AG09319 (cell line): ENCODE results near the gene EVC.

ENCODE experiments used
- DNase-seq: peaks from one replicate; pipeline ENCODE4 v3.0.0-alpha.2; 2010; ENCODE audit warnings: low read depth; ENCODE audit errors: extremely low read depth
- CTCF ChIP-seq: IDR thresholded peaks from 2 replicates; pipeline ENCODE4 v1.5.1; 2011; ENCODE audit warnings: low read depth, mild to moderate bottlenecking, inconsistent platforms, low read length, moderate library complexity

Gene EVC

GRCh38 chr4:5700459-5700858 lies 10.5 kb upstream of the EVC start:
- TF ChIP-seq CTCF: no peak

GRCh38 chr4:5701971-5702370 lies 9.0 kb upstream of the EVC start:
- TF ChIP-seq CTCF: no peak
- DNase-seq: no peak

More at GRCh38 chr4:5700459-5700858, 10.5 kb upstream of the EVC start:
- DNase-seq: no peak

- no peak for TF ChIP-seq CTCF
- DNase-seq: no peak
Measured at GRCh38 chr4:5703831-5704230, 7.2 kb upstream of the EVC start.

- no peak for DNase-seq
- TF ChIP-seq CTCF: no peak
Measured at GRCh38 chr4:5704276-5704675, 6.7 kb upstream of the EVC start.

- no peak for DNase-seq
- no peak for TF ChIP-seq CTCF
Measured at GRCh38 chr4:5705647-5706320, 5.2 kb upstream of the EVC start.

- no peak for DNase-seq
- no peak for TF ChIP-seq CTCF
Measured at GRCh38 chr4:5706486-5707290, 4.3 kb upstream of the EVC start.

GRCh38 chr4:5707366-5707765 lies 3.6 kb upstream of the EVC start:
- no peak for TF ChIP-seq CTCF
- DNase-seq: no peak
